MM.1S (cell line): ENCODE data around the gene SORCS2.
"Not testable (repeated sequence)": the region's sequence is repeated elsewhere in the genome, so short reads cannot be mapped to it uniquely, and the experiment has no call there.

Experiments used
- EZH2 ChIP-seq: fragments of 300-600 bp; sonication (generic); optimal IDR thresholded peaks from 2 replicates; pipeline ENCODE3; 2017; ENCODE audit warnings: low read depth, mild to moderate bottlenecking, antibody characterized with exemption, low read length, mixed read lengths
- TF ChIP-seq, protein P1 (sequence below): fragments of 300-600 bp; sonication (generic); IDR thresholded peaks from 2 replicates; pipeline ENCODE4 v1.5.1; 2016; ENCODE audit warnings: antibody characterized with exemption, low read length, mixed read lengths

DNA sequence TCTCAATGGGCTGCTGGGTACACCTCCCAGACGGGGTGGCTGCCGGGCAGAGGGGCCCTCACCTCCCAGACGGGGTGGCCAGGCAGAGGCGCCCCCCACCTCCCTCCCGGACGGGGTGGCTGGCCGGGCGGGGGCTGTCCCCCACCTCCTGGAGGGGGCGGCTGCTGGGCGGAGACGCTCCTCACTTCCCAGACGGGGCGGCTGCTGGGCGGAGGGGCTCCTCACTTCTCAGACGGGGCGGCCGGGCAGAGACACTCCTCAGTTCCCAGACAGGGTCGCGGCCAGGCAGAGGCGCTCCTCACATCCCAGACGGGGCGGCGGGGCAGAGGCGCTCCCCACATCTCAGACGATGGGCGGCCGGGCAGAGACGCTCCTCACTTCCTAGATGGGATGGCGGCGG, 409.8 kb downstream of the SORCS2 start:
- TF ChIP-seq, protein P1, sequence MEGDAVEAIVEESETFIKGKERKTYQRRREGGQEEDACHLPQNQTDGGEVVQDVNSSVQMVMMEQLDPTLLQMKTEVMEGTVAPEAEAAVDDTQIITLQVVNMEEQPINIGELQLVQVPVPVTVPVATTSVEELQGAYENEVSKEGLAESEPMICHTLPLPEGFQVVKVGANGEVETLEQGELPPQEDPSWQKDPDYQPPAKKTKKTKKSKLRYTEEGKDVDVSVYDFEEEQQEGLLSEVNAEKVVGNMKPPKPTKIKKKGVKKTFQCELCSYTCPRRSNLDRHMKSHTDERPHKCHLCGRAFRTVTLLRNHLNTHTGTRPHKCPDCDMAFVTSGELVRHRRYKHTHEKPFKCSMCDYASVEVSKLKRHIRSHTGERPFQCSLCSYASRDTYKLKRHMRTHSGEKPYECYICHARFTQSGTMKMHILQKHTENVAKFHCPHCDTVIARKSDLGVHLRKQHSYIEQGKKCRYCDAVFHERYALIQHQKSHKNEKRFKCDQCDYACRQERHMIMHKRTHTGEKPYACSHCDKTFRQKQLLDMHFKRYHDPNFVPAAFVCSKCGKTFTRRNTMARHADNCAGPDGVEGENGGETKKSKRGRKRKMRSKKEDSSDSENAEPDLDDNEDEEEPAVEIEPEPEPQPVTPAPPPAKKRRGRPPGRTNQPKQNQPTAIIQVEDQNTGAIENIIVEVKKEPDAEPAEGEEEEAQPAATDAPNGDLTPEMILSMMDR: not testable (repeated sequence)
- TF ChIP-seq EZH2: not testable (repeated sequence)
